Stimulated activated CD4-positive, alpha-beta T cell treated with anti-CD3 and anti-CD28 coated beads, TNF-alpha, amount 100 ng/mL, for 48 hours (primary cell): ENCODE measurements around the gene KDM4B.

ENCODE experiments used
- DNase-seq, 3 donors: peaks; one replicate each; pipeline ENCODE4 v3.0.0-alpha.2; 2020; ENCODE audit warnings: low read depth in 3 of 3

The KDM4B gene

GRCh38 chr19:5107432-5108122 lies 138.7 kb downstream of the KDM4B start:
- no peak for DNase-seq

GRCh38 chr19:5108123-5108596 lies 139.2 kb downstream of the KDM4B start:
- DNase-seq, result no peak

- no peak for DNase-seq
These were observed 140.0 kb downstream of the KDM4B start for GRCh38 chr19:5108866-5109265.

- DNase-seq, result no peak
These were observed 140.6 kb downstream of the KDM4B start for GRCh38 chr19:5109560-5109959.

GRCh38 chr19:5110546-5110945 lies 141.6 kb downstream of the KDM4B start:
- DNase-seq, result no peak

GRCh38 chr19:5111051-5111450 lies 142.1 kb downstream of the KDM4B start:
- no peak for DNase-seq

GRCh38 chr19:5112175-5112574 lies 143.3 kb downstream of the KDM4B start:
- no peak for DNase-seq

GRCh38 chr19:5112681-5113575 lies 144.0 kb downstream of the KDM4B start:
- no peak for DNase-seq

GRCh38 chr19:5113633-5114586 lies 145.0 kb downstream of the KDM4B start:
- DNase-seq, result no peak

- DNase-seq, result no peak
These were observed 145.8 kb downstream of the KDM4B start for GRCh38 chr19:5114727-5115126.

GRCh38 chr19:5115351-5115750 lies 146.4 kb downstream of the KDM4B start:
- no peak for DNase-seq

GRCh38 chr19:5115771-5116202 lies 146.9 kb downstream of the KDM4B start:
- DNase-seq, result no peak

GRCh38 chr19:5116292-5116691 lies 147.4 kb downstream of the KDM4B start:
- no peak for DNase-seq

GRCh38 chr19:5117421-5117820 lies 148.5 kb downstream of the KDM4B start:
- DNase-seq, result no peak

GRCh38 chr19:5118026-5118425 lies 149.1 kb downstream of the KDM4B start:
- no peak for DNase-seq

GRCh38 chr19:5119297-5119998 lies 150.5 kb downstream of the KDM4B start:
- no peak for DNase-seq

- DNase-seq, result no peak
These were observed 151.4 kb downstream of the KDM4B start for GRCh38 chr19:5120321-5120720.

GRCh38 chr19:5120833-5121232 lies 151.9 kb downstream of the KDM4B start:
- DNase-seq, result no peak

- DNase-seq, result no peak
These were observed 152.6 kb downstream of the KDM4B start for GRCh38 chr19:5121266-5122120.

GRCh38 chr19:5122121-5122400 lies 153.1 kb downstream of the KDM4B start:
- no peak for DNase-seq
